Ishikawa (cell line): Measurements from ENCODE around the gene CCL23.

Experiments
- CEBPB ChIP-seq: IDR thresholded peaks from 2 replicates; pipeline ENCODE4 v1.6.1; 2012
- EGR1 ChIP-seq: IDR thresholded peaks from 2 replicates; pipeline ENCODE4 v1.6.1; 2012
- EP300 ChIP-seq: IDR thresholded peaks from 2 replicates; pipeline ENCODE4 v1.6.1; 2012; ENCODE audit warnings: borderline replicate concordance
- FOXM1 ChIP-seq: IDR thresholded peaks from 2 replicates; pipeline ENCODE4 v1.6.1; 2012; ENCODE audit warnings: low read depth, borderline replicate concordance
- MAX ChIP-seq: IDR thresholded peaks from 2 replicates; pipeline ENCODE4 v1.6.1; 2012
- RAD21 ChIP-seq: IDR thresholded peaks from 2 replicates; pipeline ENCODE4 v1.6.1; 2012; ENCODE audit warnings: low read depth
- REST ChIP-seq: IDR thresholded peaks from 2 replicates; pipeline ENCODE4 v1.6.1; 2012; ENCODE audit warnings: low read depth, mild to moderate bottlenecking
- TAF1 ChIP-seq: IDR thresholded peaks from 2 replicates; pipeline ENCODE4 v1.6.1; 2012; ENCODE audit warnings: low read depth, mild to moderate bottlenecking
- USF1 ChIP-seq: IDR thresholded peaks from 2 replicates; pipeline ENCODE4 v1.6.1; 2012
- YY1 ChIP-seq: IDR thresholded peaks from 2 replicates; pipeline ENCODE4 v1.6.1; 2012; ENCODE audit warnings: low read depth
- ZBTB7A ChIP-seq: IDR thresholded peaks from 2 replicates; pipeline ENCODE4 v1.6.1; 2012; ENCODE audit warnings: low read depth

GRCh38 chr17:36055171-36055570 is 37.4 kb upstream of the CCL23 start:
- TF ChIP-seq TAF1 (no peak), RAD21 (no peak), FOXM1 (no peak), REST (no peak), YY1 (no peak), EP300 (no peak), EGR1 (no peak), ZBTB7A (no peak), CEBPB (no peak), MAX (no peak), USF1 (no peak)
